K562 (cell line): ENCODE results near the gene GLB1L2. TPM values are rescaled to one million over a fixed set of nuclear protein-coding genes. Genes with fewer than 3 reads are reported as not detected.

ENCODE experiments used
- ATAC-seq: fragments of 200-7000 bp; cut with Tn5 transposase; 3 replicates; pipeline ENCODE4 v1.9.1; 2020; ENCODE audit warnings: moderate library complexity
- BruUV-seq: library from RNA; stranded (reverse); fragments of 400-500 nt; replicated peaks from 2 replicates; lab custom pipeline; 2021; lab: Mats Ljungman, UMichigan
- CTCF ChIA-PET: fragments of 300-600 bp; formaldehyde crosslinking; extraction: SDS; loops from one replicate; lab custom pipeline; 2021; ENCODE audit warnings: low intra/inter-chr PET ratio; lab: Yijun Ruan, JAX
- POLR2A ChIA-PET: fragments of 300-600, 350-650 bp; sonication (Branson Sonifier 250); formaldehyde crosslinking; extraction: SDS; loops from one replicate; lab custom pipeline; 2021; ENCODE audit warnings: antibody characterized with exemption, inconsistent platforms; lab: Yijun Ruan, JAX
- DNase-seq, 4 experiments: peaks; one replicate each; pipeline versions ENCODE4 v3.0.0 to v3.0.0-alpha.2; 2011 to 2018; ENCODE audit warnings: low spot score in 3 of 4, mixed read lengths in 3 of 4; ENCODE audit errors: extremely low read depth in 1 of 4
- FAIRE-seq: peaks from 2 replicates; lab custom pipeline; 2011; peaks lifted over from hg19 to GRCh38; lab: Jason Lieb, UNC
- H2AFZ ChIP-seq: 2 replicates; pipeline ENCODE4 v1.6.0; 2011; ENCODE audit warnings: low read depth, low read length, control low read depth, inconsistent platforms
- H3K27ac ChIP-seq: fragments of 200-600 bp; 3 replicates; pipeline ENCODE4 v1.8.0; 2011; ENCODE audit warnings: low read depth, mild to moderate bottlenecking, control low read depth, inconsistent platforms, low read length, moderate library complexity, mixed read lengths; ENCODE audit errors: extremely low read depth
- H3K27me3 ChIP-seq, 2 experiments: fragments of 300-600 bp in 1 of 2; 2 replicates in 1 of 2; 3 replicates in 1 of 2; pipeline versions ENCODE4 v1.6.0 to v1.8.0; 2011; ENCODE audit warnings: inconsistent platforms in 2 of 2, low read length in 2 of 2, mild to moderate bottlenecking in 1 of 2, mixed read lengths in 1 of 2, moderate library complexity in 1 of 2; ENCODE audit not compliant: control insufficient read depth in 2 of 2, insufficient read depth in 2 of 2
- H3K36me3 ChIP-seq: fragments of 300-600 bp; 3 replicates; pipeline ENCODE4 v1.8.0; 2011; ENCODE audit warnings: mild to moderate bottlenecking, low read length, inconsistent platforms; ENCODE audit not compliant: control insufficient read depth, insufficient read depth
- H3K4me1 ChIP-seq, 2 experiments: fragments of 200-600 bp in 1 of 2; replicated peaks in 1 of 2; 2 replicates in 1 of 2; 3 replicates in 1 of 2; pipeline versions ENCODE4 v1.5.1 to v1.8.0; 2011; ENCODE audit warnings: inconsistent platforms in 2 of 2, low read length in 2 of 2, mild to moderate bottlenecking in 1 of 2, mixed read lengths in 1 of 2, moderate library complexity in 1 of 2; ENCODE audit not compliant: control insufficient read depth in 2 of 2, insufficient read depth in 2 of 2
- H3K4me2 ChIP-seq: 2 replicates; pipeline ENCODE4 v1.6.1; 2011; ENCODE audit warnings: low read length, control low read depth, inconsistent platforms, mixed read lengths; ENCODE audit not compliant: insufficient read depth
- H3K4me3 ChIP-seq: fragments of 200-600 bp; sonication (generic), shearing (Covaris generic); 2 replicates; pipeline ENCODE4 v1.5.1; 2016; ENCODE audit warnings: control low read depth, inconsistent platforms
- H3K79me2 ChIP-seq: fragments of 200-600 bp; 3 replicates; pipeline ENCODE4 v1.8.0; 2011; ENCODE audit warnings: low read length, inconsistent platforms; ENCODE audit not compliant: control insufficient read depth, insufficient read depth
- H3K9ac ChIP-seq, 2 experiments: 2 replicates each; pipeline versions ENCODE4 v1.6.0 to v1.6.1; 2011; ENCODE audit warnings: low read depth in 2 of 2, low read length in 2 of 2, control low read depth in 1 of 2, inconsistent platforms in 1 of 2, mild to moderate bottlenecking in 1 of 2, mixed read lengths in 1 of 2; ENCODE audit not compliant: insufficient read depth in 1 of 2
- H3K9me1 ChIP-seq: one replicate; pipeline ENCODE4 v1.6.0; 2011; ENCODE audit warnings: inconsistent platforms, mild to moderate bottlenecking, low read length, moderate library complexity; ENCODE audit not compliant: control insufficient read depth, insufficient read depth
- H3K9me3 ChIP-seq: replicated peaks from 2 replicates; pipeline ENCODE4 v1.5.1; 2011; ENCODE audit warnings: low read depth, low read length, inconsistent platforms; ENCODE audit not compliant: control insufficient read depth, insufficient read depth
- H4K20me1 ChIP-seq: replicated peaks from 2 replicates; pipeline ENCODE4 v1.6.1; 2011; ENCODE audit warnings: low read length, inconsistent platforms, mixed read lengths; ENCODE audit not compliant: control insufficient read depth, insufficient read depth
- BRF1 ChIP-seq: IDR thresholded peaks from 3 replicates; pipeline ENCODE4 v1.6.1; 2011; ENCODE audit warnings: borderline replicate concordance, mild to moderate bottlenecking; ENCODE audit not compliant: insufficient read length; ENCODE audit errors: extremely low read depth
- CBFA2T3 ChIP-seq: fragments of 450-650 bp; IDR thresholded peaks from 2 replicates; pipeline ENCODE4 v1.6.1; 2017
- HDAC2 ChIP-seq: fragments of 450-650 bp; IDR thresholded peaks from 2 replicates; pipeline ENCODE4 v1.6.1; 2016; ENCODE audit warnings: mild to moderate bottlenecking
- MBD2 ChIP-seq: sonication (generic); IDR thresholded peaks from 2 replicates; pipeline ENCODE4 v1.6.1; 2016; ENCODE audit warnings: low read depth, borderline replicate concordance
- RBFOX2 ChIP-seq: fragments of 200-400 bp; formaldehyde crosslinking; IDR thresholded peaks from 2 replicates; pipeline ENCODE4 v1.6.1; 2017; ENCODE audit warnings: low read depth, mild to moderate bottlenecking, low read length, moderate library complexity
- RBM39 ChIP-seq: fragments of 200-400 bp; formaldehyde crosslinking; optimal IDR thresholded peaks from 2 replicates; pipeline ENCODE3; 2018; ENCODE audit warnings: low read depth, low read length
- RCOR1 ChIP-seq, 2 experiments: IDR thresholded peaks; 2 replicates each; pipeline ENCODE4 v1.6.1; 2012; ENCODE audit warnings: low read depth in 2 of 2, low read length in 2 of 2, borderline replicate concordance in 1 of 2, improper control_type of control experiment in 1 of 2
- SNAPC5 ChIP-seq: fragments of 250-450 bp; sonication (Bioruptor Pico); IDR thresholded peaks from 2 replicates; pipeline ENCODE4 v1.8.0; 2021; ENCODE audit warnings: moderate library complexity, mild to moderate bottlenecking, inconsistent platforms
- ZKSCAN1 ChIP-seq: fragments of 150-350 bp; IDR thresholded peaks from 2 replicates; pipeline ENCODE4 v1.6.1; 2016; ENCODE audit warnings: low read depth, low read length
- ZNF224 ChIP-seq: sonication (generic); formaldehyde crosslinking; IDR thresholded peaks from 2 replicates; pipeline ENCODE4 v1.8.0; 2022; ENCODE audit warnings: mild to moderate bottlenecking, missing genetic modification reagents
- WGBS: fragments of 100-300 bp; shearing (Covaris generic); methylation state at CpG from one replicate; pipeline ENCODE4 v1.1.6; 2016; ENCODE audit warnings: low coverage, mixed read lengths; ENCODE audit not compliant: insufficient coverage; ENCODE audit errors: missing lambda C conversion rate; 5-methylcytosine and 5-hydroxymethylcytosine counted together
- in situ Hi-C: fragments of 300-500 bp; cut with MboI; formaldehyde crosslinking; loops from 4 replicates; pipeline ENCODE4 v1.15.0; 2018; ENCODE audit warnings: inconsistent platforms, mixed read lengths
- intact Hi-C: fragments of 100-400 bp; cut with micrococcal nuclease; formaldehyde crosslinking; loops from 2 replicates; pipeline ENCODE4 v1.14.2; 2022
- polyA plus RNA-seq, 8 experiments: library from polyadenylated mRNA; depleted of rRNA in 4 of 8; stranded (reverse) in 5 of 8; unstranded in 3 of 8; fragments of >200 nt; fragmentation: Nextera tagmentation in 2 of 8; fragmentation: Illumina TruSeq in 1 of 8; extraction: Ambion mirVana in 2 of 8; extraction: Trizol in 1 of 8; gene quantifications; 2 replicates each; pipeline versions ENCODE4 v1.2.1 to v1.2.3, GENCODE V29; 2011 to 2014; ENCODE audit warnings: inconsistent platforms in 1 of 8, missing spikeins in 1 of 8
- total RNA-seq, 7 experiments: library from RNA; depleted of rRNA in 6 of 7; stranded (reverse); fragments of >200 nt in 6 of 7; fragmentation: Illumina TruSeq in 2 of 7; extraction: Trizol in 2 of 7; gene quantifications; 2 replicates each; pipeline versions ENCODE4 v1.2.1 to v1.2.3, GENCODE V29; 2011 to 2021; ENCODE audit warnings: low replicate concordance in 1 of 7

The GLB1L2 gene
- total and polyA plus RNA-seq, 9 of the 15 experiments (the other 6 are each of a cell fraction or from before 2014, with no cell fraction given), result 0.84 to 21.4 (median 13.8) TPM

- no peak overlapping the region for H3K9ac ChIP-seq
- in situ Hi-C loops (no loop called here), intact Hi-C loops (no loop called here)
- WGBS, result 0% methylated on average over 10 of the region's 10 CpGs
- H3K4me2 ChIP-seq, result no peak overlapping the region
- no TSS peak for BruUV-seq
- H3K27me3 ChIP-seq, result peaks cover 20 to 71% of the 10 kb centered on the region in 2 experiments
- H3K4me1 ChIP-seq, result no peaks in the 10 kb centered on the region
- POLR2A ChIA-PET, result interaction anchor here (0.8 kb wide), 1 partner anchor 55 kb away, joined by 3 read pairs; no protein-coding TSS in a partner anchor
- DNase-seq (no peak), FAIRE-seq (no peak), ATAC-seq (no peak)
- no peaks in the 10 kb centered on the region for H3K79me2 ChIP-seq
- H3K27ac ChIP-seq, result no peak overlapping the region
- TF ChIP-seq RBFOX2 (no peak), MBD2 (no peak), BRF1 (no peak), SNAPC5 (CRISPR knock-in tag) (no peak), ZKSCAN1 (no peak), RBM39 (no peak), CBFA2T3 (no peak), ZNF224 (no peak), HDAC2 (no peak), RCOR1 (IDR thresholded peaks at IDR 0.05; ENCODE audit: borderline replicate concordance in 1 of 2, low read depth in 2 of 2, low read length in 2 of 2) (no peak)
- no peaks in the 10 kb centered on the region for H3K36me3 ChIP-seq
- 0 out of 2 replicates have a peak, but pooled peaks cover 6% of the 10 kb centered on the region for H4K20me1 ChIP-seq
- CTCF ChIA-PET, result no interaction called here
- no peaks in the 10 kb centered on the region for H3K9me3 ChIP-seq
- H3K4me3 ChIP-seq, result no peak overlapping the region
- peaks cover 1% of the 10 kb centered on the region for H3K9me1 ChIP-seq
- H2AFZ ChIP-seq, result no peak overlapping the region
Observed at GRCh38 chr11:134423106-134423505, 91.3 kb downstream of the GLB1L2 start.
